ENCODE results near the gene CACNA1S. TPM values are rescaled to one million over a fixed set of nuclear protein-coding genes. Genes with fewer than 3 reads are reported as not detected.

Gene CACNA1S
- total and polyA plus RNA-seq, 2 of the 8 experiments (the other 6 are each of a cell fraction or from before 2014, with no cell fraction given) = 0.06 TPM; not detected in 1

GRCh38 chr1:201060586-201060985, 51.6 kb downstream of the CACNA1S start (continued):
- TF ChIP-seq CBX5 (IDR thresholded peaks at IDR 0.05; ENCODE audit: low read depth, low read length) (no peak), RXRA (IDR thresholded peaks at IDR 0.05; ENCODE audit: insufficient read depth, low read depth, low read length) (no peak), PHF8 (conservative IDR thresholded peaks at IDR 0.05; ENCODE audit: low read depth, low read length) (no peak), HDAC2 (IDR thresholded peaks at IDR 0.05; ENCODE audit: borderline replicate concordance in 1 of 2, low read depth in 2 of 2, low read length in 2 of 2) (no peak), MAFK (IDR thresholded peaks at IDR 0.05; ENCODE audit: low read depth, low read length) (no peak), HDAC6 (IDR thresholded peaks at IDR 0.05; ENCODE audit: low read depth, low read length) (no peak)

Measured in H1 (cell line).